Calu3 (cell line): ENCODE results near the gene PNLIP. TPM values are rescaled to one million over a fixed set of nuclear protein-coding genes. Genes with fewer than 3 reads are reported as not detected.
A peak's percentile ranks its signal among the peaks of the same experiment; 100 is the strongest.

Source experiments
- BruUV-seq: library from RNA; stranded (reverse); fragments of 400-500 nt; replicated peaks from 2 replicates; lab custom pipeline; 2021; lab: Mats Ljungman, UMichigan
- CTCF ChIA-PET: fragments of 300-600 bp; sonication (Branson Sonifier 250); formaldehyde crosslinking; loops from one replicate; lab custom pipeline; 2022; ENCODE audit warnings: antibody characterized with exemption; lab: Charles Lee
- DNase-seq: peaks from one replicate; pipeline ENCODE4 v3.0.0; 2022
- H3K27ac Mint-ChIP-seq: one replicate; pipeline ENCODE4 v1.8.0; 2022; ENCODE audit warnings: mixed read lengths; ENCODE audit not compliant: unreplicated experiment
- H3K27me3 Mint-ChIP-seq: one replicate; pipeline ENCODE4 v1.8.0; 2022; ENCODE audit warnings: mixed read lengths; ENCODE audit not compliant: unreplicated experiment
- H3K36me3 Mint-ChIP-seq: one replicate; pipeline ENCODE4 v1.8.0; 2022; ENCODE audit warnings: mild to moderate bottlenecking, moderate library complexity, mixed read lengths; ENCODE audit not compliant: insufficient read depth, unreplicated experiment
- H3K4me1 Mint-ChIP-seq: one replicate; pipeline ENCODE4 v1.8.0; 2022; ENCODE audit warnings: mild to moderate bottlenecking, low read depth, mixed read lengths; ENCODE audit not compliant: unreplicated experiment
- H3K4me3 Mint-ChIP-seq: one replicate; pipeline ENCODE4 v1.8.0; 2022; ENCODE audit warnings: mild to moderate bottlenecking, low read depth, moderate library complexity, mixed read lengths; ENCODE audit not compliant: unreplicated experiment
- H3K9me3 Mint-ChIP-seq: one replicate; pipeline ENCODE4 v1.8.0; 2022; ENCODE audit warnings: low read depth, mixed read lengths; ENCODE audit not compliant: unreplicated experiment
- CTCF ChIP-seq: fragments of 200-600 bp; IDR thresholded peaks from one replicate; pipeline ENCODE4 v1.8.0; 2022; ENCODE audit warnings: antibody characterized with exemption; ENCODE audit not compliant: unreplicated experiment
- intact Hi-C: fragments of 100-400 bp; cut with micrococcal nuclease; formaldehyde crosslinking; loops from one replicate; pipeline ENCODE4 v1.10.0; 2022; ENCODE audit not compliant: unreplicated experiment
- total RNA-seq: library from RNA; stranded (reverse); gene quantifications from 2 replicates; pipeline ENCODE4 v1.2.3, GENCODE V29; 2022

PNLIP gene
- total RNA-seq, 1 experiment from 2014 or later: not detected

DNA sequence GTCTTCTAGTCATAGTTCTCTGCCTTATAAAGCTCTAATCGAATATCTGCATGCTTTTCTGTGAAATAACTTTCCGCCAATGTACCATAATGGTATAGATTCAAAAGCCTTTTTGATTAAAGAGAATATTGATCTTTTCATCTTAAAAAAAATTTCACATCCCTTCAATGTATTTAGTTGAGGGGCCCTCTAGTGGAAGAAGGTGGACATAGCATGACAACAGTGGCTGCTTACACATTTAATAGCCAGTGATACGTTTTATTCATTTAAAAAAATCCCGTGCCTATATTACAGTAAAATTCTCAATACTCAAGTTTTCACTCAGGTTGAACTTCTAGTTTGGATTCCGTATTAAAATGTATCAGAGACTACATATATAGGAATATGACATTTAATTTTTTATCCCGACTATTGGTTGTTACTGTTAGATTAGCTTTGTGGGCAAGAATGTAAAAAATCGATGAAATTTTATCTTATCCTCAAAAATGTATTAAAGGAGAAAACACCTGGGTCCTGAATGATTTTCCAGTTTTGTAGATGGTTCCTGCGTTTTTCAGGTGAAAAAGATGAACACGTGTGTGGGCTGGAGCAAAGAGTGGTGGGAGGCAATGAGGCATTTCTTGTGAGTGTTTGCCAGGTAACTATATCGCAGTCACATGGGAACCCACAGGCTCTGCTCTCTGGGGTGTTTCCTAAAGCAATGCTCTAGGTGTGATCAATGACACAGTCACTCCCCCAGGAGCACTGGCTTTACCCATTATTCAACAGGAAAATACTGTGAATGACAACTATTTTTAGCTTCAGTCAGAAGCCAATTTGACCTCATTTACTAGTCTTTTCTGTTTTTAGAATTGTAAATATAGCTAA lies 24.1 kb upstream of the PNLIP start:
- Mint-ChIP-seq H3K27ac (no peak overlapping the region), H3K9me3 (no peaks in the 10 kb centered on the region), H3K36me3 (no peaks in the 10 kb centered on the region), H3K4me1 (no peaks in the 10 kb centered on the region), H3K4me3 (no peak overlapping the region), H3K27me3 (no peaks in the 10 kb centered on the region)
- peak; percentile 38 for DNase-seq
- BruUV-seq: no TSS peak
- CTCF ChIA-PET: no interaction called here
- no peak for TF ChIP-seq CTCF
- intact Hi-C loops: no loop called here

GRCh38 chr10:116522803-116523381 lies 22.8 kb upstream of the PNLIP start:
- CTCF ChIA-PET: interaction anchor here (0.8 kb wide), 1 partner anchor 52 kb away, joined by 3 read pairs; no protein-coding TSS in a partner anchor
- no TSS peak for BruUV-seq
- H3K27ac Mint-ChIP-seq: no peak overlapping the region
- no peaks in the 10 kb centered on the region for H3K36me3 Mint-ChIP-seq
- H3K4me1 Mint-ChIP-seq: no peaks in the 10 kb centered on the region
- no peak overlapping the region for H3K4me3 Mint-ChIP-seq
- intact Hi-C loops: no loop called here
- H3K9me3 Mint-ChIP-seq: no peaks in the 10 kb centered on the region
- no peak for TF ChIP-seq CTCF
- no peak for DNase-seq
- no peaks in the 10 kb centered on the region for H3K27me3 Mint-ChIP-seq

DNA sequence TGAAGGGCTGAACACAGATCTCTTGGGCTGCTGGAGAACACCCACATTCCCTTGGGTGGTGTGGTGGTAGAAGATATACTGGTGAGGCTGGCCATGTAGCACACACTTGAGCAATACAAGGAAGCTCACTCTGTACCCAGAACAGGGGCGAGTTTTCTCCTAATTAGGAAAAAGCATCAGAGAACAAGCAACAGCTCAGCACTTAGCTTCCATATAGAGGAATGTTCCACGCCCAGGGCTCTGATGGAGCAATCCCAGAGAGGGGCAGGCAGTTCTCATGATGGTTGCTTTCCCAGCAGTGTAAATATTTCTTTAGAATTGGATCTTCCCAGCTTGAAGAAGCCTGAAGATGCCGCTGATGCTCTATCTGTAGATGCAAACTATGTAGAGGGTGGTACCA lies 21.0 kb upstream of the PNLIP start:
- no peaks in the 10 kb centered on the region for H3K4me1 Mint-ChIP-seq

GRCh38 chr10:116526219-116526618 lies 19.5 kb upstream of the PNLIP start:
- Mint-ChIP-seq H3K9me3 (no peaks in the 10 kb centered on the region), H3K27ac (no peak overlapping the region), H3K4me1 (no peaks in the 10 kb centered on the region), H3K4me3 (no peak overlapping the region), H3K36me3 (no peaks in the 10 kb centered on the region), H3K27me3 (no peaks in the 10 kb centered on the region)
- no TSS peak for BruUV-seq
- CTCF ChIA-PET: no interaction called here
- no peak for DNase-seq
- intact Hi-C loops: no loop called here
- TF ChIP-seq CTCF: no peak

More for the DNA sequence above, 21.0 kb upstream of the PNLIP start:
- BruUV-seq: no TSS peak
- Mint-ChIP-seq H3K36me3 (no peaks in the 10 kb centered on the region), H3K27ac (no peak overlapping the region), H3K27me3 (no peaks in the 10 kb centered on the region), H3K4me3 (no peak overlapping the region), H3K9me3 (no peaks in the 10 kb centered on the region)
- CTCF ChIA-PET: interaction anchor here (0.6 kb wide), 1 partner anchor 9 kb away, joined by 3 read pairs; no protein-coding TSS in a partner anchor
- TF ChIP-seq CTCF: no peak
- intact Hi-C loops: no loop called here
- no peak for DNase-seq
